CD4-positive, alpha-beta T cell treated with Interleukin-12 subunit alpha and Interleukin-12 subunit beta, for 1 hour (primary cell): ENCODE data around the gene RGMB.

Experiments
- DNase-seq: peaks from one replicate; pipeline ENCODE4 v3.0.0-alpha.2; 2020

RGMB gene

DNA sequence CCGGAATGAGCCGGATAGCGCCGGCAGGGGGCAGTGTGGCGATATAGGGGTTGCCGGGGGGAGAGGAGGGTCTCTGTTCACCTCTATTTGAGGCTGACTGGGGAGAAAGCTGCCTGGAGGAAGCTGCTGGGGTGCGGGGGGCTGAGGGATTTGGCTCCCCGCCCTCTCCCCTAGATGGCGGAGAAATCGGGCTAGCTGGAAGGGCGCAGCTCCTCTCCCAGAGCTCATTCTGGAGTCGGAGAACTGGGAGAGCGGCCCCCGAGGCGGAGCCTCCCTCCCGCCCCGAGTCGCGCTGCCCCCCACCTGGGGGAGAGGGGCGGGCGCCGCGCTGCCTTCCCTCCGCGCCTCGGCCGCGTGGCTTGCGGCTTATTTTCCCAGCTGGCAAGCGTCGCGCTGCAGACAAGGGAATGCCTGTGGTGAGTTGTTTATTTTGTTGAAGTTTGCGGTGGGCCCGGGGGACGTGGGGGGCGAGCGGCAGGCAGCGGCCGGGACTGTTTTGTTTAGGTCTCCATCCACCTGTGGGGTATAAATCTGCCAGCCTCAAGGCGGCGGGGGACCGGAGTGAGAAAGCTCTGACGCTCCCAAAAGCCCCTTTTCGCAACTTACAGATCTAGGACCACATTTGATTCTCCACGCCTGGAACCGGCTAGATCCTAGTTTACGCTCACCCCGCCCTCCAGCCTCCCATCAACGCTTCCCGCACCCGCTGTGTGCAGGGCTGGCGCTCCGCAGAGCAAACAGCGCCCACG is 4.1 kb upstream of the RGMB start:
- DNase-seq, result peak; percentile 46

DNA sequence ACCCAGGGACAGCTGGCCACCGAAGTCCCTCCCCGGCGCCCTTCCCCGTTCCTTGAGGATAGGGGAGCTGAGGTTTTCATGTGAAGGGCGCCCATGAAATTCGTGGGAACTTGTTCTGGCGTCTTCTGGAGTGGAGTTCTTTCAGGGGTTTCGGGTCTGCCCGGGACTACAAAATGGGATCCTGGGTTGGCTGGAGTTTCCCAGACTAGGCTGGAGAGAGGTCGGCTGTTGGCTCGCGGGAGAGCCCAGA is 3.6 kb upstream of the RGMB start:
- DNase-seq, result no peak

DNA sequence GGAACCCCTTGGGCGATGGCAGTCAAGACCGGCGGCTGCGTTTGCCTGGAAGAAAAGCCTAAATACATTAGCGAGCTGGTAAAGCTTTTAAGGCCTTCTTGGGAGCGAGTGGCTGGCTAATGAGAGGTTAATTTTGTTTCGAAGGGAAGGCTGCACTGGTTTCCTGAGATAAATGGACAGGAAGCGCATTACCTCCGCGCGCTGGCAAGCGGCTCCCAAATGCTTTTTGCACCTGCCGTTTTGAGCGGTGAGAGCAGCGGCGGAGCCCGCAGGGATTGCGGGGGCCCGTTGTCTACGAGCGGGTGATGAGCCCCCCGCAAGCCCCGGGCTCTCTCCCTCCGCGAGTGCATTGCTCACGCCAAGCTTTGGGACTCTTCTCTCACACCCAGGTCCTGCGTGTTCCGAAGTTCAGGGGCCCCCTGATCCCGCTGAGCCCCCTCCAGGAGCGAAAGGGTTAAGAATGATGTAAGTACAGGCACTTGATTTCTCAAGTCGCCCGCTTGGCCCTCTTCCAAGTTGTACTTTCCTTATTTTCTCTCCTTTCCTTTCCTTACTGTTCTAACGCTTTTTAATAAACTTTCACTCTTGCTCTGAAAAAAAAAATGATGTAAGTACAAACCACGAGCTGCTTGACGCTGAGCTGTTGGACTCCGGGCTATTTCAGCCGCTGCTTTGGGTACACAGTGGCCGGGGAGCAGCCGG is 3.1 kb upstream of the RGMB start:
- peak; percentile 18 for DNase-seq

DNA sequence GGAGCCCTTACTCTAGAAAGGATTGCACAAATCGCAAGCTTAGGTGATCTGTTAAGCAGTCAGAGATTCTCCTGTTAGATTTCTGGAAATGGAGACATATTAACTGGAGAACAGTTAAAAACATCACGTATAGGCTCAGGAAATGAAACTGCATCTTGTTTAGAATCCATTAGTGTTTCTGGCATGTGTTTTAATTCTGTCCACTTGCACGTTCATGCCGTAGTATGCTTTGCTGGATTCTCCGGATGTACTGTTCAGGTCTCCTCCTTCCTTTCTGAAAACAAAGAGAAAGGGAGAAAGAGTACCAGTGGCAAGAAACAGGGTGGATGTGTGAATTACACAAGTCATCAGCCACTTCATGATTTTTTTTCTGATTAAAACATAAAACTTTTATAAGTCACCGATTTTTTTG is 2.5 kb upstream of the RGMB start:
- peak; percentile 26 for DNase-seq

DNA sequence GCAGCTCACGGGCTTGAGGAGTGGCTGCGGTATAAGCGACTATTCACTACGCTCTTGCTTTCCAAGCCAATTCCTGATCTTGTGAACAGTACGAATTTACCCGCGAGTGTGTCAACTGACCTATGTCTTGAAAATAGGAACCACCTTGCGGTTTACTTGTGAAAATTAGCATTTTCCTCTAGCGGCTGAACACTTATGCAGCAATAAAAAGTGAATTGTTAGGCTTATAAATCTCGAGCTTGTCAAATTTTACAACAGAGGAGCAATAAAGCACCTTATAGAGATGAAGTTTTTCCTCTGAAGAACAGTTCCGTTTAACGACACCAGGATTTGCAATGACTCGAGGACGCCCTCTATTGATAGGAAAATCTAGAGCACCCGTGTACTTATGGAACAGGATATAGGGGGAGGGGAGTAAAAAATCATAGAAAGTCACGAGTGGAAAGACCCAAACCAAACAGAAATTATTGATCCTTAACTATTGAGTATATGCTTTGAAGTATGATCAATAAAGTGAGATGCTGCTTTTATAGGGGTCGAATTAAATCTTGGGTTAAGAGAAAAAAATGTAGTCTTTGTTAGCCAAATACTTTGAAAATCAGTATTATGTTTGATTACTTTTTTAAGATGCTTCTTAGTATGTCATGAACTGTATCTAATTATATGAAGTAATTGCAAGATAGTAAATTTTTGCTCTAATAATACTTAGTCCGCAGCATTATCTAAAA is 1.9 kb upstream of the RGMB start:
- DNase-seq, result peak; percentile 82

DNA sequence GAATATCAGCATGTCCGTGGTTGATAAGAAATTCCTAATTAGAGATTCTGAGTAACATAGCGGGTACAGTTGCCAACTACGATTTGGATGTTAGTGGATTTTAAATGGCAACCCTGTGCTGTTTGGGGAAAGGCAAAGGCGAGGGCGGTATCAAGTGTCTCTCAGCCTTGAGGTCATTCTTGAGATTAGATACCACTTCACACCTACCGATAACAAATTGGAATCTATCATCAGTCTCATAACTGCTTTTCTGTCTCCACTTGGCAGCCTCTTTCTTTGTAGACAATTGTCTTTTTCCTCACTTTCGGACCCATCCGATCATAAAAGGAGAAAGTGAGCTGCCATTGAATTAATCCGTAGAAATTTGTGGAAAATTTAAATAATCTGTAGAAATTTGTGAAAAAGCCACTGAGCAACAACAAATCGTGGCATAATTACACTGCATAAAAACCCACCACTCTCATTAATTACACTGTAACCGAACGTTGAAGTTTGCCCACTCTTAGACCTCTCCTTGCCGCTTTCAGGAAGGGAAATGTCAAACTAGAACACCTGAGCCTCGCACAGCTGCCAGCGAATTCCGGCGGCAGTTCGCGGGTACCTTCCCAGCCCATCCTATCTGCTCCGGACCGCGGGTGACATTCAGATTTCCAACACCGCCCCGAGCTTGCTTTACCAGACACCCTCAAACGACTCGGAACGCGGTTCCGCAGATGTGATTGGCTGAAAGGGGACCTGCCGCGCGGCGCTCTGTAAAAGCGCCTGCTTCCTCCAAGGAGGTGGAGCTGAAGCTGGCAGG is 849 bp upstream of the RGMB start:
- DNase-seq, result peak; percentile 69

DNA sequence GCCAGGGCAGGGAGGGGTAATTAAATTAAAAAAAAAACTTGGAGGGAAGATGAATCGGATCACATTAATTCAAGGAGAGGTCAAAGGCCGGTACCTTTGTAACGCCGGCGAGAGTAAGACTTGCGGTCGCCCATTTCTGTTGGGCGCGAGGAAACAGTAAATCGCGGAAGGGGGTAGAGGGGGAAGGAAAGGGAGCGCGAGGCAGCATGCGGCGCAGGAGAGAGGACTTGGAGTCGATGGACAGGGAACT is 324 bp upstream of the RGMB start:
- DNase-seq, result no peak

DNA sequence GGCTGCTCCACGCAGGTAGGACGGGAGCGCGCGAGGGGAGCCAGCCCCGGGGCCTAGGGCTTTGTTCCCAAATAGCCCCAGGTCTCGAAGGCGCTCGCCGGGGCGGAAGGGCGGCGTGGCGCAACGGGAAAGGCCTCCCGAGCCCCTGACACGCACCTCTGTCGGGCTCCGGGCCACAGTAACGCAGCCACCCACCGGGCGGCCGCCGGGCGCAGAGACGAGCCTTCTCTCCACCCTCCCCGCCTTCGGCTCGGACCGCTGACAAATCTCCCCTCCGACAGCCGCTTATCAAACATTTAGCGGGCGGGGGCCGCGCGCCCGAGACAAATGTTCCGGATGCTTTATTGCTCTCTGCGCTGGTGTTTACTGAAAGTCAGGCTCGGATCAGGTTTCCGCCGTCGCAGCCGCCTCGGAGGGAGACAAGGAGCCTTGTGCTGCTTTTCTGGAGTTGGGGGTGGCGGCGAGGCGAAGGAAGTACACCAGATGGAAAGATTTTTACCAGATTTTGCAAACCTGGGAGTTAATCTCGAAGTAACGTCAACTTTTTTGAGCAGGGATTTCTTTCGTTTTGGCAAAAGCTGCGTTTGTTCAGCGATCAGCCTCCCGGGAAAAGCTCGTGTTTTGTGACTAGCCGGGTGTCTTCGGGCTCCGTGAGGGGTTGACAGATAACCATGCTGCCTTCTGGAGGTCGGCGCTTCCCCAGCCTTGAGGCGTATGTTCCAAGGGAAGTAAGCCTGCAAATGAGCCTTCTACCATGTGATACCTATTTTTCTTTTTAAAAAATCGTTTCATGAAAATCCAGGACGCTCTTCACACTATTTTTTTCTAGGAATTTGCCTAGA is 950 bp downstream of the RGMB start:
- peak; percentile 48 for DNase-seq

DNA sequence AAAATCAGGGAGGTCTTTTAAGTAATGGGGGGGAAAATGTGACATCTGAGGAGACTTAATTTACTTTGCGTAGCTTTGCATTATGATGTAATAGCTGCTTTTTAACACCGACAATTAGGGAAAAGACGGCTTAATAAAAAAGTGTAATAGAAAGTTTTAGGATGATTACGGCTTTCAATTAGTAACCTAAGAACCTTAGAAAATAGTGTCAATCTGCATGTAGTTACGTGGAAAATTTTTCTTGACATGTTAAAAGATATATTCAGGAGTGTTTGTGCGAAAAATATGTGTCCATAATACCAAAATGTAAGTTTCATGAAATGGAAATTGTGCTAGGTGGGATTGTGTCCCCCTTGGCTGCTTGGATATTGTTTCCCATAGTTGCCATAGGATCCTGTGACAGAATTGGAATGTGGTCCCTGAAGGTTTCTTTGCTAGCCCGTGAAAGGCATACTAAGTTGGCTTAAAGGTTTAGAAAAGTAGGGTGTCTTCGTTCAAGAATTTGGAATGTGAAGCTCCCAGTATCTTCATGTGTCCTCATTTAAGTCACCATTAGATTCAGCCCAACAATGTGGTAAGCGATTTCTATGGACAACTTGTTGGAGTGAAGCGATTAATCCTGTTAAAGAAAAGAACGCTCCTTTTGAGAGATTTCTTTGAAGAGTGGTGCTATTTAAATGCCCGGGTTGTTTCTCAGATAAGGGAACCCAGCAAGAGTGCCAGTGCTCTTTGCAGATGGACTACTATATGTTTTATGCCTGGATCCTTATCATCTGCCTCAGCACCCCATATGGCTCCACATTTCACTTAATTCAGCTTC is 2.0 kb downstream of the RGMB start:
- no peak for DNase-seq

DNA sequence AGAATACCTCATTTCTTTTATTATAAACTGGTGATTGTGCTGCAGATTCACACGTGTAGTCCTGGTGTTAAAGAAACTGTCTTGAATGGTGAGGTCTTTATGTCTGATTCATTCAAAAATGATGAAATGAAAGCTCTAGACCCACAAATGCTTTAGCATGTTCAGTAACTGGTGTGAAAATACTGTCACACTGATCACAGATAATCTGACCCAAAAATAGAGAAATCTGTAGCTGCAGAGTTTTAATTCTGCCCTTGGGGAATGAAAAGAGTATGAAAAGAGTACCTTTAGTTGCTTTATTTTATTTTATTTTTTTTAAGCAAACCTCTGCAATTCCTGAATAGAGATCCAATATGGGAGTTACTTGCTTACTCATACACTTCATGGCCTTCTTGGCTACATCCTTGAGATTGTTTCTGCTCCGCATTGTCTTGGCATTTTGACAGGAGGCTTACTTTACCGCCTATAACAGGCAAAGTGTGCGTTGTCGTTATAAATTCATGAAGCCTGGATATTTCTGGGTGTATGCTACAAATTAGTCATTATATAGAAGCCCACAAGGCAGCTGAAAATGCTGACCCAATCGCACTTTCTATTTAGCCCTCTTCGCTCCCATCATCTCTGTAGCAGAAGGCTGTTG is 2.7 kb downstream of the RGMB start:
- no peak for DNase-seq

DNA sequence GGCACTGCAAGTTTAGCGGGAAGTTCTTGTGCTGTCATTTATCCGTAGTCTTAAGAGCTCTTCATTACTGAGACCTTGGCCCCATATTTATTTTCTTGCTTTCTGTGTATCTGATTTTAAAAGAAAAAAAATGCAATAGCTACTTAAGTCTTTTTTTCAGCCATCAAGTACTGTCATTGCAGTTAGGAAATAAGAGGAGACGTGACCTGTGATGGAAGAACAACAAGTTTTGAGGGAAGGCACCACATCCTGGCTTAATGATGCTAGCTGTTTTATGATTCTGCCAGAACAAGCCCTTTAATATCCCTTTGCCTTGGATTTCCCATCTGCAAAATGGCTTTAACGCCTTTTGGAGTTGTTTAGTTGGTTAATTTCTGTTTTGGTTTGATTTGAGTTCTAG is 3.8 kb downstream of the RGMB start:
- DNase-seq, result no peak

DNA sequence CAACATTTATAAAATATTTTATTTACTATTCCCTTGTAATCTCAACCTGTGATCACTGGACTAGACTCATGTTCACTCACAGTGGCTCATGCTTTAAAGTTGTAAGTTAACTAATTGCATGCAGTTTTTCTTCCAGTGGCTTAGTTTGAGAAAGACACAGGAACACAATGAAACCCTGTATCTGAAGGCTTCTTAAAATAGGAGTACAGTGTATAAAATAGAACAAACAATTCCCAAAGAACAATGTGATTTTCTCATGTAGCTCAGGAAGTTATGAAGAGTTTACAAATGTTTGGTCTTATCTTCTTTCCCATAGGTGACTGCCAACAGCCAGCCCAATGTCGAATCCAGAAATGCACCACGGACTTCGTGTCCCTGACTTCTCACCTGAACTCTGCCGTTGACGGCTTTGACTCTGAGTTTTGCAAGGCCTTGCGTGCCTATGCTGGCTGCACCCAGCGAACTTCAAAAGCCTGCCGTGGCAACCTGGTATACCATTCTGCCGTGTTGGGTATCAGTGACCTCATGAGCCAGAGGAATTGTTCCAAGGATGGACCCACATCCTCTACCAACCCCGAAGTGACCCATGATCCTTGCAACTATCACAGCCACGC is 5.9 kb downstream of the RGMB start:
- no peak for DNase-seq

DNA sequence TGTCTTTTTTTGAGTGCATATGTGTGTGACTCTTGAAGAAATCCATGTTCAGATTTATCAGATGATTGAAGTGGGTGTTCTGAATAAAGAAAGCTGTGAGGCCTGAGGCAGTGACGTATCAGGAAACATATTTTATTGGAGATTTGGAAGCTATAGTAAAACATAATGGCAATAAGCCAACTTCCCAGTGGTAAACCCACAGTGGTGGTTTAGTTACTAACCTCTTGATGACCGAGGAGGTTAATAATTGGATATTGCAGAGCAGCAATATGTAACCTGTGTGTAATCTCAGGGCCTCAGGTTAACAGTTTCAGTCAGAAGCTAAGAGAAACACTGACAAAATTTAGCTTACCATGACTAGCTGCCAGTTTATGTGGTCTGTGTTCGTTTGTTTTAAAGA is 6.9 kb downstream of the RGMB start:
- no peak for DNase-seq

DNA sequence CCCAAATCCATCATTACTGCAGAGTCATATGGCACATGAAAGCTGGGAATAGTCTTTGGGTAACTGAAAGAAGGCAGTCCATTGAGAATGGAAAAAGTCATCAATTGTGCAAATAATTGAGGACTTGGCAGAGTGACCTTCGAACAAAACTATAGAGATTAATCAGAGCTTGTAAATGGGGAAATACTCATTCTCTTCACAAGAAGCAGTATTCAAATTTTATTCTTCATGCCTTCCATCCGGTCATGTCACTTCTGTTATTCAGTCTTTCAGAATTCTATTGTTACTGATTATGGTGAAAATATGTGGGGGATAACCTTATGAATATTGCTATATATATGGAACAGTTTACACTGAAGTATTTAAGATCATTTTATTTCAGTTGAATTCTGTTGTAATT is 8.1 kb downstream of the RGMB start:
- no peak for DNase-seq

DNA sequence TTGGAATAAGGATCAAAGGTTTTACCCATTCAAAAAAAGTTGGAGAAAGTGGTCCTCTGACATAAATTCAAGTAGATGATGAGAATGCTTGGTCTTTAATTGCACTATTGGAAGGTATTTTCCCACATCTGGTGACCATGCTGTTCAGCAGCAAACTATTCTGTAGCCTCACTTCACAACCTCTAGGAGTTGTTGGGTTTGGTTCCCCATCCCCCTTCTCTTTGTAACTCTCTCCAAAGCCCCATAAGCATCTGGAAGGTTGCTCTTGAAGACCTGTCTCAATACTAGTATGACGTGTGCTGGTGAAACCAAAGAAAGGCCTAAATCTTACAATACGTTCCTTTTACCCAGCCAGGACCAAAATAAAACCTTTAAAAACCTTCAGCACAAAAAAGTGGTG is 8.5 kb downstream of the RGMB start:
- DNase-seq, result no peak

DNA sequence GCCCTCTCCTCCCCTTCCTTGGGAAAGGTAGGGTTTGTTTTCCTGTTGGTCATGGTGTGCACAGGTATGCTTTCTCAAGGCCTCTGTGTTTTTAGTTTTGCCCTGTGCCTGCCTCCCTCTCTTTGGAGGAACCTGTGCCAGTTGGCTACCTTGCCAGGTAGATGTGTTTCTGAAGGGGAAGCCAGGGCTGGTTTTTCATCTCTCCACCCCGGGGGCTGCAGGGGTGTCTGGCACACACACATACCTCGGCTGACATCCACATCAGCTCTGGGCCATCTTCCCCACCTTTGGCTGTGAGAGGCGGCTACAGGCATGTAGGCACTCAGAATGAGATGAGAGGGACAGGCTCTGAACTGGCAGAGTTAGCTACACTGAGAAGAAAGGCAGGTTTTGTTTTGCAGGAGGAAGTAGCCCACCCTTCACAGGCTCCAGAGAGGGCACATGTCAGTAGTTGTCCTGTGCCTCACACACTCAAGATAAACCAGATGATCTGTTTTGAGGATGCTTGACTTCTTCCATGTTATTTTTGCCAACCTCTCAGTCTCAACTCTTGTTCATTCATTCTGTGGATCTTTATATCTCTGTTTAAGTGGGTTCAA is 9.7 kb downstream of the RGMB start:
- no peak for DNase-seq

DNA sequence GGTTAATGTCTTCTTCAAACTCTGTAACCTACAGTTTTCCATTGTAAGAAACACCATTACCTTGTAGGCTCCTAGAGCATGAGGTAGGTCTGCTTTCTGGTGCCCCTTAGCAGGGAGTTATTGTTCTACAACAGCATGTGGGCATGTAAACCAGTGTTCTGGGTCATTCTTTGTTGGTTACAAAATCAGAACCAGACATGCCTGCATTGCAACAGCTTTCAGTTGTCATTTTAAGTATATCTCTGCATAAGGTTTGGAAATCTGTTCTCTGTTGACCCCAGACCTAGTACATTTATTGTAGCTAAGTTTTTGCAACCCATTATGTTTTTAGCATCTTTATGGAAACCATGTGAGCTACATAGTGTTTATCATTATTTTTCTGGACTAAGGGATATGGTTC is 10.9 kb downstream of the RGMB start:
- no peak for DNase-seq

DNA sequence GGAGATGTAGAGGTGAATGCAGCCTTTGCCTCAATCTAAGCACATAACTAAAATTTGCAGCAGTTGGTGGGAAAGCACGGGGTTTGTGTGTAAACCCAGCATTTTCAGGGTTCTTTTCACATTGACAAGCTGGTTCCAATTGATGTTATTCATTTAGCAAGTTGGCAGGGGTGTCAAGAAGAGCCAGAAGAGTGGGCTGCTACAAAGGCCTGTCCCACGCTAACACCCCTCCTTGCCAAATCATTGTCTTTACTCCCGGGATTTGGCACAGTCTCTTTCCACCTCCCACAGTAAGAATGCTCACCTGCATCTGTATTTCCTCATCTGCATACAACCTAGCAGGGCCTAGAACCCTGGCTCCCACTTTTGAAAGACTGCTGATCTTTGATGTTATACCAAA is 11.8 kb downstream of the RGMB start:
- DNase-seq, result no peak

DNA sequence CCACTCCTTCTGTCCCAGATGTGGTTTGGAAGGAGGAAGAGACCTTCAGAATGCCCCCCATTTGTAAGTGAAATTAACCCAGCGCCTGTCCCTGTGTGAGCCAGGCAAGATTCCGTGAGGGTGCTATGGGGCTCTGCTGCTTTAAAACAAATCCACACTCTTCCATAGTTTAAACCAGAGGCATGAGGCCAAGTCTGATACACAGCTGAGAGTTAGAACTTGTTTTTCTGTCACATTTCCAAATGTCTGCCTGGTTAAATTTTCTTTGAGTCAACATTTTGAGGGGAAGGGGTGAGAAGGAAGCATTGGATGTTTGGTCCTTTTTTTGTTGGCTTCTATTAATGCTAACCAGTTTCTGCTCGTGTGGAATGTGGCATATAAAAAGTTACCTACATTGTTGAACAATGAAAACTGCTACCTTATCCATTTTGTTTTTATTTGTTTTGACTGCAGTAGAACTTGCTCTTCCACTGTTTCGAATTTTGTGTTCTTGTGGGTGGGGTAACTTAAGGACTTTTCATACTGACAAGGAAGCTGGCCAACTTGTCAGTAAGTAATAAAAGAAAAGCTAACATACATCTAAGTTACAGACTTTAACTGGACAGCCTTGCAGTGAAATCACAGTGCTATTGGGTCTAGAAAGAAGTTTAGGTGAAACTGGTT is 12.9 kb downstream of the RGMB start:
- no peak for DNase-seq

DNA sequence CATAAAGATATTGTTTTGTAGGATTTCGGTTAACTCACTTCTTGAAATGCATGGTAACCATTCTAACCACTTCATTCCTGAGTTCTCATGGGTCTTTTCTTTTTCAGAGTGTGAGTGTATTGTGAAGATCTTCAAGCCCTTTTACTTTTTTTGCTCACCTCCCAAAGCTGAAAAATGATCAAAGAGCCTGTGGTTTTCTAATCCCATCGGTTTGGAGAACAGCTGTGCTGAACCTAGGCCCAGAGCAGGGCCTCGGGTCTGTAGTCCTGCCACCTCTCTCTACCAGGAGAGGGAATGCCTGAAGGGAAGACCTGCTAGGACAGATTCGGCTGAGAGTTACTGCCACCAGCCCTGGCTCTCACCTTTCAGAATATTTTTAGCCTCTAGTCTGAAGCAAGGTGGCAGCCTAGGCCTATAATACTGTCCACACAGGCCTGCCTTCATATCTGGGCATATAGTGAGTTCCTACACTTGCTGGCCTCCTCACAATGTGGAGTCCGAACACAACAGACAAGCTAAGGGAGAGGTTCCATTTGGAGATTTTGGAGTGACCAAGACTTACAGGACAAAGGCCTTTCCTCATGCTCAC is 13.8 kb downstream of the RGMB start:
- no peak for DNase-seq
